PFSK-1 (cell line): ENCODE results near the gene NFKBIE.

Experiments
- FOXP2 ChIP-seq: optimal IDR thresholded peaks from 2 replicates; pipeline ENCODE3; 2011; ENCODE audit warnings: borderline replicate concordance, control low read depth, inconsistent platforms; ENCODE audit not compliant: insufficient read depth; ENCODE audit errors: extremely low read length, extremely low read depth
- POLR2AphosphoS5 ChIP-seq: IDR thresholded peaks from 2 replicates; pipeline ENCODE4 v1.6.1; 2012; ENCODE audit warnings: low read depth, mild to moderate bottlenecking, control low read depth, low read length, moderate library complexity
- SIN3A ChIP-seq: IDR thresholded peaks from 2 replicates; pipeline ENCODE4 v1.6.1; 2012; ENCODE audit warnings: mild to moderate bottlenecking, low read length, moderate library complexity, borderline replicate concordance; ENCODE audit not compliant: insufficient read depth
- TAF1 ChIP-seq: IDR thresholded peaks from 2 replicates; pipeline ENCODE4 v1.6.1; 2012; ENCODE audit warnings: low read length, control low read depth, borderline replicate concordance; ENCODE audit not compliant: insufficient read depth
- TF ChIP-seq, protein P1 (sequence below), 2 experiments: IDR thresholded peaks; 2 replicates each; pipeline versions ENCODE4 v1.6.1 to v1.8.0; 2011 to 2012; ENCODE audit warnings: low read depth in 2 of 2, low read length in 2 of 2, control low read depth in 1 of 2, inconsistent platforms in 1 of 2, mild to moderate bottlenecking in 1 of 2, moderate library complexity in 1 of 2; ENCODE audit not compliant: insufficient read depth in 1 of 2

DNA sequence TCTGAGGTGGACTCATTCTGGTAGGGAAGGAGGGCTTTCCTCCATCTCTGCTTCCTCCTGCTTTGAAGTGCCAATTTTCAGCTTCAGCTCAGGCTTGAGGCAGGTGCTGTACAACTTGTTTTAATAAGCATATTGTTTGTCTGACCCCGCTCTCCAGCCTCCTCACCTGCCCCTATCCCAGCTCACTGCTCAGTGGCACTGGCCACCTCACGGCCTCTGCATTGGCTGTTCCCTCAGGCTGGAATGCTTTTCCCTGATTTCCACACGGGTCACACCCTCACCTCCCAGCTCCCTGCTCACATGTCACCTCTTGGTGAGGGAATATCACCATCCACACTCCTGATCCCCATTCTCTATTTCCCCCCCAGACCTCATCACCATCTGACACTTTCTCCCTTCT is 33.5 kb upstream of the NFKBIE start:
- TF ChIP-seq SIN3A = no peak
- no peak; the same call in 1 of the 2 replicates for TF ChIP-seq POLR2AphosphoS5
- no peak for TF ChIP-seq TAF1
- TF ChIP-seq, protein P1, sequence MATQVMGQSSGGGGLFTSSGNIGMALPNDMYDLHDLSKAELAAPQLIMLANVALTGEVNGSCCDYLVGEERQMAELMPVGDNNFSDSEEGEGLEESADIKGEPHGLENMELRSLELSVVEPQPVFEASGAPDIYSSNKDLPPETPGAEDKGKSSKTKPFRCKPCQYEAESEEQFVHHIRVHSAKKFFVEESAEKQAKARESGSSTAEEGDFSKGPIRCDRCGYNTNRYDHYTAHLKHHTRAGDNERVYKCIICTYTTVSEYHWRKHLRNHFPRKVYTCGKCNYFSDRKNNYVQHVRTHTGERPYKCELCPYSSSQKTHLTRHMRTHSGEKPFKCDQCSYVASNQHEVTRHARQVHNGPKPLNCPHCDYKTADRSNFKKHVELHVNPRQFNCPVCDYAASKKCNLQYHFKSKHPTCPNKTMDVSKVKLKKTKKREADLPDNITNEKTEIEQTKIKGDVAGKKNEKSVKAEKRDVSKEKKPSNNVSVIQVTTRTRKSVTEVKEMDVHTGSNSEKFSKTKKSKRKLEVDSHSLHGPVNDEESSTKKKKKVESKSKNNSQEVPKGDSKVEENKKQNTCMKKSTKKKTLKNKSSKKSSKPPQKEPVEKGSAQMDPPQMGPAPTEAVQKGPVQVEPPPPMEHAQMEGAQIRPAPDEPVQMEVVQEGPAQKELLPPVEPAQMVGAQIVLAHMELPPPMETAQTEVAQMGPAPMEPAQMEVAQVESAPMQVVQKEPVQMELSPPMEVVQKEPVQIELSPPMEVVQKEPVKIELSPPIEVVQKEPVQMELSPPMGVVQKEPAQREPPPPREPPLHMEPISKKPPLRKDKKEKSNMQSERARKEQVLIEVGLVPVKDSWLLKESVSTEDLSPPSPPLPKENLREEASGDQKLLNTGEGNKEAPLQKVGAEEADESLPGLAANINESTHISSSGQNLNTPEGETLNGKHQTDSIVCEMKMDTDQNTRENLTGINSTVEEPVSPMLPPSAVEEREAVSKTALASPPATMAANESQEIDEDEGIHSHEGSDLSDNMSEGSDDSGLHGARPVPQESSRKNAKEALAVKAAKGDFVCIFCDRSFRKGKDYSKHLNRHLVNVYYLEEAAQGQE (IDR thresholded peaks at IDR 0.05; ENCODE audit: insufficient read depth in 1 of 2, low read depth in 2 of 2, low read length in 2 of 2) = no peak
- no peak for TF ChIP-seq FOXP2
